GM19035 (cell line): Measurements from ENCODE around the gene CAVIN1.
"Not testable (repeated sequence)": the region's sequence is repeated elsewhere in the genome, so short reads cannot be mapped to it uniquely, and the experiment has no call there.

ENCODE experiments used
- ATAC-seq: cut with Tn5 transposase; IDR thresholded peaks from one replicate; pipeline ENCODE4 v1.9.1; 2021; ENCODE audit not compliant: unreplicated experiment

CAVIN1 gene

GRCh38 chr17:42436391-42436790, 13.3 kb upstream of the CAVIN1 start:
- no peak for ATAC-seq

- no peak for ATAC-seq
These were observed 8.7 kb upstream of the CAVIN1 start for GRCh38 chr17:42431758-42432161.

GRCh38 chr17:42429726-42430447, 6.8 kb upstream of the CAVIN1 start:
- ATAC-seq = no peak

GRCh38 chr17:42428141-42428944, 5.3 kb upstream of the CAVIN1 start:
- ATAC-seq = no peak

GRCh38 chr17:42424991-42425610, 2.0 kb upstream of the CAVIN1 start:
- ATAC-seq = no peak

- no peak for ATAC-seq
These were observed 710 bp upstream of the CAVIN1 start for GRCh38 chr17:42423766-42424165.

- no peak for ATAC-seq
These were observed 571 bp downstream of the CAVIN1 start for GRCh38 chr17:42422412-42422957.

- no peak for ATAC-seq
These were observed 1.3 kb downstream of the CAVIN1 start for GRCh38 chr17:42421507-42422338.

- no peak for ATAC-seq
These were observed 1.9 kb downstream of the CAVIN1 start for GRCh38 chr17:42421136-42421506.

- not testable (repeated sequence) for ATAC-seq
These were observed 5.1 kb downstream of the CAVIN1 start for GRCh38 chr17:42417981-42418380.

GRCh38 chr17:42414704-42415409, 8.2 kb downstream of the CAVIN1 start:
- no peak for ATAC-seq

GRCh38 chr17:42413464-42414040, 9.5 kb downstream of the CAVIN1 start:
- ATAC-seq = no peak

- no peak for ATAC-seq
These were observed 11.0 kb downstream of the CAVIN1 start for GRCh38 chr17:42411905-42412679.

- ATAC-seq = no peak
These were observed 11.7 kb downstream of the CAVIN1 start for GRCh38 chr17:42411361-42411760.

GRCh38 chr17:42410319-42410685, 12.8 kb downstream of the CAVIN1 start:
- ATAC-seq = no peak

- ATAC-seq = no peak
These were observed 13.3 kb downstream of the CAVIN1 start for GRCh38 chr17:42409523-42410318.

GRCh38 chr17:42408061-42408460, 15.0 kb downstream of the CAVIN1 start:
- ATAC-seq = no peak

- no peak for ATAC-seq
These were observed 15.7 kb downstream of the CAVIN1 start for GRCh38 chr17:42407289-42407836.
